ENCODE results near the gene SAMD14. TPM values are rescaled to one million over a fixed set of nuclear protein-coding genes. Genes with fewer than 3 reads are reported as not detected.

Gene SAMD14
- total RNA-seq, 4 donors from 2014 or later, result 0.39 TPM; not detected in 3

DNA sequence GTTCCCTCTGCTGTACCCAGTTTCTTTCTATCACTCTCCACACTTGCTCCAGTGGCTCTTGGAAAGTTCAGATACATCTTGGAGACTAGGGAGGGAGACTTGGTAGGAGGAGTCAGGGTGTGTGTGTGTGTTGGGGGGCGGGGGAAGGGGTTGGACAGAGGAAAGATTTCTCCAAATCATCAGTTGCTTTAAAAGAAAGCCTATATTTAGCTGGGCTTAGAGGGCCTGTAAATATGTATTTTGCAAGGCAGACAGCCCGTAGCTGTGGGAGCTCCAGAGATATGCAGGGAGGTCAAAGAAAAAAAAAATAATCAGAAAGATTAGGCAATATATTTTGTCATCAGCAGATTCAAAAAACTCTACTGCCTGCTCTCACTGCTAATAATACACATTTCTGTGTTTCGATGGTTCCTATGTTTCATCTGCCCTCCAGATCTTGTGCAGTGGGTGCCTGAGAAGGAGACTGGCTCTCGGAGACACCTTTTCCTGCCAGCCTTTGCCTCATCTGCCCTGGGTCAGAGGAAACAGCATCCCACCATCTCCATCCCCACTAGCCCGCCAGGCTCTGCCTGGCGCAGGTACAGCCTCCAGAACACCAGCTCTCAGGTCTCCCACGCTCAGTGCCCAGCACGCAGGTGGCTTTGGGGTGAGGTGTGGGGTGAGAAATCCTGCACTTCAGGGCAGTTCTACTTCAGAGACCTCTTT lies 25.3 kb upstream of the SAMD14 start:
- DNase-seq (ENCODE audit: low spot score in 2 of 2), result no peak
- H3K4me3 ChIP-seq (ENCODE audit: low read depth, poor library complexity, severe bottlenecking), result no peak overlapping the region
- WGBS, 2 donors, result 65% methylated on average over 8 of the region's 8 CpGs
- TF ChIP-seq POLR2A (IDR thresholded peaks at IDR 0.05), result no peak
- no peak for TF ChIP-seq CTCF (IDR thresholded peaks at IDR 0.05)
- intact Hi-C loops (cut with DNase I; ENCODE audit: low total_unique reads), result no loop called here

DNA sequence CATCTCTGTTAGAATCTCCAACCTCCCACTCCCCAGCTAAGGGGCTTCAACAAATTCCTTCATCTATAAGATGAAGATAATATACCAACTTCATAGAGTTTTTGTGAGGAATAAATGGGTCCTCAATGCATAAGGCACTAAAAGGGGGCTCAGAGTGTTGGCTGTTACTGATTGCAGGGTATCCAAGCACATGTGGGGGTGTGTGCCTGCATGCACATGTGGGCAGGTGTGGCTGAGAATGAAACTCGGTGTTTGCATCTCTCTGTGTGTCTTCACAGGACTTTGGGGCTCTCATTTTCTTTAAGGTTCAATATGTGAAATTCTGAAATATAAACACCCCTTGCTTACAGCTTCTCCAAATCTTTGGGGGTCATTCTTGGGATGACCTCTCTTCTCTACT lies 24.6 kb upstream of the SAMD14 start:
- DNase-seq (ENCODE audit: low spot score in 2 of 2), result no peak
- WGBS, 2 donors, result 33 to 45% methylated on average over 1 of the region's 1 CpG
- intact Hi-C loops (cut with DNase I; ENCODE audit: low total_unique reads), result no loop called here
- TF ChIP-seq POLR2A (IDR thresholded peaks at IDR 0.05) (no peak), CTCF (IDR thresholded peaks at IDR 0.05) (no peak)
- no peak overlapping the region for H3K4me3 ChIP-seq (ENCODE audit: low read depth, poor library complexity, severe bottlenecking)

- 23 to 26% methylated on average over 16 of the region's 16 CpGs for WGBS, 2 donors
- H3K4me3 ChIP-seq (ENCODE audit: low read depth, poor library complexity, severe bottlenecking), result no peak overlapping the region
- DNase-seq (ENCODE audit: low spot score in 2 of 2), result no peak
- intact Hi-C loops (cut with DNase I; ENCODE audit: low total_unique reads), result no loop called here
- no peak for TF ChIP-seq CTCF (IDR thresholded peaks at IDR 0.05)
- no peak for TF ChIP-seq POLR2A (IDR thresholded peaks at IDR 0.05)
Observed at GRCh38 chr17:50153650-50154575, 24.0 kb upstream of the SAMD14 start.

GRCh38 chr17:50152736-50153135 lies 22.8 kb upstream of the SAMD14 start:
- no peak for TF ChIP-seq POLR2A (IDR thresholded peaks at IDR 0.05)
- no peak for TF ChIP-seq CTCF (IDR thresholded peaks at IDR 0.05)
- intact Hi-C loops (cut with DNase I; ENCODE audit: low total_unique reads), result no loop called here
- WGBS, 2 donors, result 62 to 72% methylated on average over 7 of the region's 7 CpGs
- DNase-seq (ENCODE audit: low spot score in 2 of 2), result no peak
- H3K4me3 ChIP-seq (ENCODE audit: low read depth, poor library complexity, severe bottlenecking), result no peak overlapping the region

GRCh38 chr17:50151937-50152547 lies 22.1 kb upstream of the SAMD14 start:
- intact Hi-C loops (cut with DNase I; ENCODE audit: low total_unique reads), result no loop called here
- no peak for TF ChIP-seq POLR2A (IDR thresholded peaks at IDR 0.05)
- no peak for TF ChIP-seq CTCF (IDR thresholded peaks at IDR 0.05)
- DNase-seq (ENCODE audit: low spot score in 2 of 2), result peak; percentile 83 to 97
- H3K4me3 ChIP-seq (ENCODE audit: low read depth, poor library complexity, severe bottlenecking), result peak overlapping the region; percentile 13
- 1% methylated on average over 12 of the region's 12 CpGs for WGBS, 2 donors

All from lower leg skin (tissue), 4 donors.